ENCODE data around the gene HOXD10.
A peak's percentile ranks its signal among the peaks of the same experiment; 100 is the strongest.

HOXD10 gene

DNA sequence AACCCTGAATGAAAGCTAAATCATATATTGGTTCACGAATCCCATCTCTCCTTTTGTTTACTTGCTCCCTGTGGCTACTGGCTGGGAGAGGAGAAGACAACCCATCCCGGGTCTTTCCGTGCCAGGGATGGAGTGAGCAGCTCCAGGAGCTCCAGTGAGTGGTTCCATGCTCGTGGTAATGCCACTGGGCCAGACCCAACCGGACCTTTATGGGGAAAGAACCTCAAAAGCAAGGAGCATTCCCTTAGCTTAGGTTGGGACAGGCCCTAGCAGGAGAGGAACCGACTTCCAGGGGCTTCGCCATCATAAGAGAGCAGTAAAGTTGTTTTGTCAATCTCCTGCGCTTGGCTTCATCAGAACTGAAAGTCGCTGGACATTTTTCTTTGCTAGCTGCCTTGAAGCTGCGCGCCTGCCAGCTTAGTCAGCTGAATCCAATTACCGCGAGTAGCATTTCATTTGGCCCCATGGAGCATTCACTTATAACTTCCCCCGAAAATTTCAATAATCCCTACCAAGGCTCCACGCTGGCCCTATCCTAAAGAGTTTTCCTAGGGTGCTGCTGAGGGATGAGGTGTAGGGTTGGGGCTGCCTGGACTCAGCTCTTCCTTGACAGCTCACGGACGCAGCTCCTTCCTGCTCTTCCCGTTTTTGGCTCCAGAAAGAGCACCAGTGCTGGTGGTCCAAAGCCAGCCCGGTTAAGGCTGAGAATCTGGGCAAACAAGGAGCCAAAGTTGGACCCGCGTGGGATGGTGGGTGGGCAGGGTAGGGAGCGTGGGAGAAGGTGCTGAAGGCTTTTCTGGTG, 45.4 kb downstream of the HOXD10 start:
- TF ChIP-seq CTCF (IDR thresholded peaks at IDR 0.05; ENCODE audit: insufficient read depth, low read length, missing control alignments) = no peak
- ChIA-PET POLR2A (interaction anchor here (0.7 to 1.2 kb wide), 3 partner anchors 10 to 392 kb away, joined by 3 to 5 read pairs (median 5); partner anchors contain the start of gene HOXD4), CTCF (interaction anchor here (1.1 to 16.2 kb wide), 12 partner anchors 11 to 490 kb away, joined by 3 to 190 read pairs (median 4); partner anchors contain the start of gene HOXD4)
- no peak for DNase-seq (ENCODE audit: low read depth, low spot score)
- H3K4me3 ChIP-seq (ENCODE audit: low read depth, low read length) = peak overlapping the region; percentile 46

GRCh38 chr2:176162911-176163671, 46.5 kb downstream of the HOXD10 start:
- no peak for TF ChIP-seq CTCF (IDR thresholded peaks at IDR 0.05; ENCODE audit: insufficient read depth, low read length, missing control alignments)
- ChIA-PET CTCF (interaction anchor here (0.8 to 16.2 kb wide), 8 partner anchors 11 to 489 kb away, joined by 3 to 190 read pairs (median 12); partner anchors contain the start of gene HOXD4), POLR2A (interaction anchor here (1.0 kb wide), 1 partner anchor 27 kb away, joined by 5 read pairs; no protein-coding TSS in a partner anchor)
- H3K4me3 ChIP-seq (ENCODE audit: low read depth, low read length) = no peak overlapping the region
- DNase-seq (ENCODE audit: low read depth, low spot score) = no peak

GRCh38 chr2:176163672-176164056, 47.1 kb downstream of the HOXD10 start:
- POLR2A ChIA-PET = no interaction called here
- no peak for TF ChIP-seq CTCF (IDR thresholded peaks at IDR 0.05; ENCODE audit: insufficient read depth, low read length, missing control alignments)
- CTCF ChIA-PET = interaction anchor here (1.4 to 6.8 kb wide), 3 partner anchors 23 to 391 kb away, joined by 3 to 50 read pairs (median 3); no protein-coding TSS in a partner anchor

DNA sequence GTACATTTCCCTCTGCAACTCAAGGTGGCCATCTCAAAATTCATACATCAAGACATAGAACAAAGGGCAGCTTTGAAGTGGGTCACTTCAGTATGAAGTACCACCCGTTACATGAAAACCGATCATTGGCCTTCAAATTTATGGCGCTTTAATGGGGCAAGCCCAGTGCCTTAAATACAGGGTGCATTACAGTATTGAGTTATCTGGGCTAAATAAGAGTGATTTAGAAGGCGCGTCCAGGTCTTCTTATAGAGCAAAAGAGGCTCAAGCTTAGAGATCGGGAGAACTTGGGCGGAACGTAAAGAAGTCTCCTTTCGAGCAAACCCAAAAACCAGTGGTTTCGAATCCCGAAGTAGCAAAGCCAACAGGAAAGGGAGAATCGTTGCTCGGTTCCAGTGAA, 47.6 kb downstream of the HOXD10 start:
- ChIA-PET CTCF (interaction anchor here (1.1 to 1.5 kb wide), 3 partner anchors 24 to 390 kb away, joined by 3 read pairs; no protein-coding TSS in a partner anchor), POLR2A (no interaction called here)
- no peak for TF ChIP-seq CTCF (IDR thresholded peaks at IDR 0.05; ENCODE audit: insufficient read depth, low read length, missing control alignments)
- DNase-seq (ENCODE audit: low read depth, low spot score) = no peak
- H3K4me3 ChIP-seq (ENCODE audit: low read depth, low read length) = no peak overlapping the region

More at GRCh38 chr2:176163672-176164056, 47.1 kb downstream of the HOXD10 start:
- H3K4me3 ChIP-seq (ENCODE audit: low read depth, low read length) = no peak overlapping the region
- DNase-seq (ENCODE audit: low read depth, low spot score) = no peak

- POLR2A ChIA-PET = no interaction called here
- DNase-seq (ENCODE audit: low read depth, low spot score) = no peak
- CTCF ChIA-PET = interaction anchor here (0.6 to 3.2 kb wide), 5 partner anchors 24 to 390 kb away, joined by 3 to 9 read pairs (median 3); no protein-coding TSS in a partner anchor
- no peak for TF ChIP-seq CTCF (IDR thresholded peaks at IDR 0.05; ENCODE audit: insufficient read depth, low read length, missing control alignments)
- H3K4me3 ChIP-seq (ENCODE audit: low read depth, low read length) = no peak overlapping the region
These were observed 48.2 kb downstream of the HOXD10 start for GRCh38 chr2:176164611-176165369.
